Lower leg skin (tissue), 3 donors: ENCODE data around the gene APCDD1.

Experiments used
- CTCF ChIP-seq, 3 donors: fragments of 450-650 bp; IDR thresholded peaks; one replicate each; pipeline ENCODE4 v1.5.1; 2016; ENCODE audit warnings: antibody characterized with exemption in 3 of 3, mild to moderate bottlenecking in 3 of 3, moderate library complexity in 2 of 3
- POLR2A ChIP-seq, 2 donors: fragments of 450-650 bp; IDR thresholded peaks; one replicate each; pipeline ENCODE4 v1.6.1; 2016 to 2017; ENCODE audit warnings: antibody characterized with exemption in 2 of 2, mild to moderate bottlenecking in 1 of 2, moderate library complexity in 1 of 2

GRCh38 chr18:10524507-10525370 lies 70.3 kb downstream of the APCDD1 start:
- TF ChIP-seq CTCF (IDR thresholded peaks at IDR 0.05) (no peak), POLR2A (IDR thresholded peaks at IDR 0.05) (no peak)
